Lower leg skin (tissue), 4 donors: ENCODE results near the gene PLA2G12A. TPM values are rescaled to one million over a fixed set of nuclear protein-coding genes. Genes with fewer than 3 reads are reported as not detected.

Experiments
- DNase-seq, 2 donors: peaks; one replicate each; pipeline ENCODE4 v3.0.0-alpha.2; 2019; ENCODE audit warnings: low spot score in 2 of 2
- H3K4me3 ChIP-seq: fragments of 200-600 bp; sonication (generic); 2 replicates; pipeline ENCODE4 v1.5.1; 2017; ENCODE audit warnings: mild to moderate bottlenecking, low read depth; ENCODE audit not compliant: poor library complexity, severe bottlenecking
- POLR2A ChIP-seq, 2 donors: fragments of 450-650 bp; IDR thresholded peaks; one replicate each; pipeline ENCODE4 v1.6.1; 2016 to 2017; ENCODE audit warnings: antibody characterized with exemption in 2 of 2, mild to moderate bottlenecking in 1 of 2, moderate library complexity in 1 of 2
- WGBS, 2 donors: methylation state at CpG; one replicate each; pipeline ENCODE4 v1.1.5; 2018; 5-methylcytosine and 5-hydroxymethylcytosine counted together
- intact Hi-C: fragments of 100-400 bp; cut with DNase I; formaldehyde crosslinking; loops from one replicate; pipeline ENCODE4 v1.15.0; 2023; ENCODE audit warnings: low total_unique reads
- total RNA-seq, 4 donors: library from RNA; depleted of rRNA; stranded (reverse); fragments of >200 nt; gene quantifications; one replicate each; pipeline ENCODE4 v1.1.0, GENCODE V29; 2016
- TF ChIP-seq, protein P1 (sequence below), 3 donors: fragments of 450-650 bp; IDR thresholded peaks; one replicate each; pipeline ENCODE4 v1.5.1; 2016; ENCODE audit warnings: antibody characterized with exemption in 3 of 3, mild to moderate bottlenecking in 3 of 3, moderate library complexity in 2 of 3

PLA2G12A gene
- total RNA-seq, 4 donors from 2014 or later, result 14.7 to 19.1 (median 17.4) TPM

DNA sequence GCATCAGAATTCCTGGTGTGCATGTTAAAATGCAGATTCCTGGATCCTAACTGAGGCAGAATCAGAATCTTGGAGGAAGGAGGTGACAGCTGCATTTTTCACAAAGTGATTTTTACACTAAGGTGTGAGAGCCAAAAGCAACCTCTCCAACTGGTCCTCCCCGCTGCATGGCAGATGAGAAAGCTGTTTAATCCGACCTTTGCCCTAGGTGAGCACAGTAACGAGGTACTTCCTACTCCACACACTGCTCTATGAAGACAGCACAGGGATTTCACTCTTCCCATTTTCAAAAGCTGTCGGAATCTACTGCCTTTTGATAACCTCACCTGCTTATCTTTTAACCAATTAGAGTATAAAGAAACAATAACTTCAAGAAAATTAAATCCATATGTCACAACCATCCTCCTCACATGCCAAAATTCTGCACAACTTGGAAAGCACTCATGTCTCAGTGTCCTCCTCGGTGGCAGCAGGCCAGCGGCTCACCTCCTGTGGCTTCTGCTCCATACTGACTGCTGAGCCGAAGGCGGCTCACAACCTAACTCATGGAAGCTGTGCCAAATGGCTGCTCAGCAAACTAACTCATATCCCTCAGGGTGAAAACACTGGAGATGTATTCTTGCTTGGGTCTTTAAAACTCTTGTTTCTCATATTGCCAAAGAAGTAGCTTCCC lies 30.2 kb downstream of the PLA2G12A start:
- no peak for TF ChIP-seq POLR2A (IDR thresholded peaks at IDR 0.05)
- TF ChIP-seq, protein P1, sequence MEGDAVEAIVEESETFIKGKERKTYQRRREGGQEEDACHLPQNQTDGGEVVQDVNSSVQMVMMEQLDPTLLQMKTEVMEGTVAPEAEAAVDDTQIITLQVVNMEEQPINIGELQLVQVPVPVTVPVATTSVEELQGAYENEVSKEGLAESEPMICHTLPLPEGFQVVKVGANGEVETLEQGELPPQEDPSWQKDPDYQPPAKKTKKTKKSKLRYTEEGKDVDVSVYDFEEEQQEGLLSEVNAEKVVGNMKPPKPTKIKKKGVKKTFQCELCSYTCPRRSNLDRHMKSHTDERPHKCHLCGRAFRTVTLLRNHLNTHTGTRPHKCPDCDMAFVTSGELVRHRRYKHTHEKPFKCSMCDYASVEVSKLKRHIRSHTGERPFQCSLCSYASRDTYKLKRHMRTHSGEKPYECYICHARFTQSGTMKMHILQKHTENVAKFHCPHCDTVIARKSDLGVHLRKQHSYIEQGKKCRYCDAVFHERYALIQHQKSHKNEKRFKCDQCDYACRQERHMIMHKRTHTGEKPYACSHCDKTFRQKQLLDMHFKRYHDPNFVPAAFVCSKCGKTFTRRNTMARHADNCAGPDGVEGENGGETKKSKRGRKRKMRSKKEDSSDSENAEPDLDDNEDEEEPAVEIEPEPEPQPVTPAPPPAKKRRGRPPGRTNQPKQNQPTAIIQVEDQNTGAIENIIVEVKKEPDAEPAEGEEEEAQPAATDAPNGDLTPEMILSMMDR (IDR thresholded peaks at IDR 0.05), result no peak
- intact Hi-C loops, result no loop called here
- no peak overlapping the region for H3K4me3 ChIP-seq
- WGBS, 2 donors, result 56 to 63% methylated on average over 8 of the region's 8 CpGs
- DNase-seq, result no peak

DNA sequence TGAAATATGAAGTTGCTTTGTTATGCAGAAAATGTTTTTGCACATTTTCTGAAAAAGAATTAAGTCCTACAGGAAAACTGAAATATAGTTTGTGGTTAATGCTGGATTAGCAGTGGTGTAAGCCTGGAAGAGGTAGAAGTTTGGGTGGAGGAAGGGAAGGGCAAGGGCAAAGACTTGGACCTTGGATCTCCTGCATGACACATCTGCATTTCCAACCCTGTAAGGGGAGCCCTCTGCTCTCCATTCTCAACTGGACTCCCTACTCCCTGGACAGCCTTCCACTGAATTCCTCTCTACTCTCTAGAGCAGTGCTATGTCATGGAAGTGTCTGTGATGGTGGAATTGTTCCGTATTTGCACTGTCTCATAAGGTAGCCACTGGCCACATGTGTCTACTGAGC lies 31.2 kb downstream of the PLA2G12A start:
- intact Hi-C loops, result no loop called here
- 92 to 100% methylated on average over 1 of the region's 1 CpG for WGBS, 2 donors
- DNase-seq, result no peak
- no peak overlapping the region for H3K4me3 ChIP-seq
- TF ChIP-seq POLR2A (IDR thresholded peaks at IDR 0.05), result no peak
- TF ChIP-seq, protein P1 (IDR thresholded peaks at IDR 0.05), result no peak

DNA sequence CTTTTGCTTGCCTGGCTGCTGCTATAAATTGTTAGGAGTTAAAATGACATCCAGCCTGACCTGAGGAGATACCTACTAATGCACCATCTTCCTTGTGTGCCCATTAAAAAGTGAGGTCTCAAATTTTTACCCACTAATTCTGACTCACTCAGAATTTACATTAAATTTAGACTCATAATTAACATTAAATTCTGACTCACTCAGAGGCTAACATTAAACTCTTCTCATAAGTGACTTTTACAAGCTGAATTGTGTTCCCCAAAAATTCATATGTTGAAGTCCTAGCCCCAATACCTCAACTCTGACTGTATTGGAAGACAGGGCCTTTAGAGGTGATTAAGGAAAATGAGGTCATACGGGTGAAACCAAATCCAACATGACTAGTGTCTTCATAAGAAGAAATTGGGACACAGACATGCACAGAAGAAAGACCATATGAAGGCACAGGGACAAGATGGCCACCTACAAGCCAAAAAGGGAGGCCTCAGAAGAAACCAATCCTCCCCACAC lies 38.4 kb downstream of the PLA2G12A start:
- no peak for DNase-seq
- 85 to 91% methylated on average over 1 of the region's 1 CpG for WGBS, 2 donors
- no peak overlapping the region for H3K4me3 ChIP-seq
- TF ChIP-seq, protein P1 (IDR thresholded peaks at IDR 0.05), result no peak
- TF ChIP-seq POLR2A (IDR thresholded peaks at IDR 0.05), result no peak
- intact Hi-C loops, result no loop called here

DNA sequence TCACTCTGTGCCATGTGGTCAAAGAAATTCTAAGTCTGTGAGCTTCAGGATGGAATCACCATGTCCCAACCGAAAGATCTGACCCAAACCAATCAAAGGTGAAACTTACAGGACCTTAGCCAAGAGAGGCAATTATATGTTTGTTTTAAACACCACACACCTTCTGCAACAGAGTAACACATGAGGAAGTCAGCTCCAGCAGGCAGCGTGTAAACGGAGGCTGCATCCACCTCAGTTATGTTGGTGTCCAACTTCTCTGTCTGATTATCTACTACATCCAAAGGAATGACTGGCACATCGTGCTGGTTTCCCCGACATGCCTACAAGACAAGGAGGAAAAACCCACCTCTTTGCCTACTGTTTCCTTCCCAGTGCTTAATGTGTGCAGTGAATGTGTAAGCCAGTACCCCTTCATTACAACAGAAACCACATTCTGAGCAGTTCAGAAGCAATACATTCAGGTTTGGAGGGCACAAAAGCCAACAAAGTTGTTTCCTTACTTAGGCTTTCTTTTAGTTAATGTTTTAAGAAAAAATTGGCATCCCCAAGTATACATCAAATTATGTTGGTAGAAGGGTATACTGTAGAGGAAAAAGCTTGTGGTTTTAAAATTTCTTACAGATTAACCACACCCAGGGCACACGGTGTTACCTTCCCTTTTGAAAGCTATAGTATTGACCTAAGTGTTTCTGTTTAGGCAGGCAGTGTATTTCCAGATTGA lies 39.0 kb downstream of the PLA2G12A start:
- DNase-seq, result no peak
- H3K4me3 ChIP-seq, result no peak overlapping the region
- intact Hi-C loops, result no loop called here
- 89 to 91% methylated on average over 6 of the region's 6 CpGs for WGBS, 2 donors
- TF ChIP-seq, protein P1 (IDR thresholded peaks at IDR 0.05), result no peak
- no peak for TF ChIP-seq POLR2A (IDR thresholded peaks at IDR 0.05)

DNA sequence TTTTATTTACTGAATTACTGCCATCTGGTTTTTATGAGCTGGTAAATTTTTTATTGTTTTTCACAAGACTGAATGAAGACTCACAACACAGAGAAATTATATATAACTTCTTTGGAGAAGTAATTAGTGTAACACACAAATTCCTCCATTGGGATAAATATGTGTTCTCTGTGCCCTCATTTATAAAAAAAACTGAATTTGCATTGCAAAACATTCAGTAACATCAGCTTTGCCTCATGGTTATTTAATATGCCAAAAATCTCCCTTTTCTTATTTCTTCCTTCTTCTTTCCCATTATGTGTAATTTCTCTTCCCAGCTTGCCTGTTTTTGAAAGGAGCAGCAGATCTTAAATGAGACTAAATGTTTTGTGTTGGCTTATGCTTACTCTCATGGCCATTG lies 45.1 kb downstream of the PLA2G12A start:
- no peak overlapping the region for H3K4me3 ChIP-seq
- intact Hi-C loops, result no loop called here
- TF ChIP-seq, protein P1 (IDR thresholded peaks at IDR 0.05), result no peak
- TF ChIP-seq POLR2A (IDR thresholded peaks at IDR 0.05), result no peak

More for the DNA sequence above, 45.1 kb downstream of the PLA2G12A start:
- no peak for DNase-seq
